NT2/D1 (cell line): ENCODE data around the gene SLC44A3.

ENCODE experiments used
- YY1 ChIP-seq: IDR thresholded peaks from 2 replicates; pipeline ENCODE4 v1.6.1; 2011; ENCODE audit not compliant: insufficient read length, insufficient read depth
- ZNF274 ChIP-seq: IDR thresholded peaks from 2 replicates; pipeline ENCODE4 v1.6.1; 2011; ENCODE audit warnings: mild to moderate bottlenecking, low read depth, low read length

GRCh38 chr1:94808669-94809068, 11.5 kb upstream of the SLC44A3 start:
- no peak for TF ChIP-seq YY1
- no peak for TF ChIP-seq ZNF274
